ENCODE results near the gene SLC44A1.

DNA sequence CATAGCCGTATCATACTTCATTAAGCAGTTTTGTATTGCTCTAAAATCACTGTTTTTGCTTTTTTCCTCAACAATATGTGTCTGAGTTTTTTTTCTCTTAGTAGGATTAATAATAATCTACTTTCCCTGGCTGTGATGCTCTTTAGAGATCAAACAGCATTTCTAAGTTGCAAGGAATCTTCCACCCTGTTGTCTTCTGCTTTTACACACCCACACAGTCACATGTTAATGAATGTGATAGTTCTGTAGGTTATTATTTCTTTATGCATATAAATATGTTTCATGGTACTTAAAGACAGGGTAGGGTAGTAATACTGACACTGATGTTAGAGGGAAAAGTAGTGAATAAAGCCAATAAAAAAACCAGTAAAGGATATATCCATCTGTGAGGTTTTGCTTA lies 29.3 kb downstream of the SLC44A1 start:
- TF ChIP-seq SP1 (IDR thresholded peaks at IDR 0.05) (no peak), HDGF (IDR thresholded peaks at IDR 0.05; ENCODE audit: borderline replicate concordance) (no peak), CTBP1 (IDR thresholded peaks at IDR 0.05; ENCODE audit: borderline replicate concordance) (no peak), FOXM1 (IDR thresholded peaks at IDR 0.05; ENCODE audit: borderline replicate concordance) (no peak), FOXA1 (IDR thresholded peaks at IDR 0.05) (no peak), ELF4 (IDR thresholded peaks at IDR 0.05) (no peak), LEF1 (IDR thresholded peaks at IDR 0.05; ENCODE audit: borderline replicate concordance) (no peak), BHLHE40 (IDR thresholded peaks at IDR 0.05; ENCODE audit: borderline replicate concordance) (no peak), FOXK2 (IDR thresholded peaks at IDR 0.05) (no peak), TARDBP (IDR thresholded peaks at IDR 0.05) (no peak), NFRKB (IDR thresholded peaks at IDR 0.05) (no peak), ARNT (IDR thresholded peaks at IDR 0.05) (no peak), SUZ12 (IDR thresholded peaks at IDR 0.05) (no peak)
